ENCODE data around the gene GPR180.

GRCh38 chr13:94561126-94561525 is 40.5 kb upstream of the GPR180 start:
- TF ChIP-seq CTCF (IDR thresholded peaks at IDR 0.05; ENCODE audit: insufficient read depth, low read length) (no peak), POLR2AphosphoS5 (IDR thresholded peaks at IDR 0.05; ENCODE audit: low read depth) (no peak), GABPA (IDR thresholded peaks at IDR 0.05; ENCODE audit: low read depth) (no peak), REST (IDR thresholded peaks at IDR 0.05; ENCODE audit: insufficient replicate concordance, low read depth) (no peak)

All from HL-60 (cell line).